LNCaP clone FGC (cell line): ENCODE measurements around the gene ATXN1.

Experiments used
- DNase-seq: peaks from one replicate; pipeline ENCODE4 v3.0.0-alpha.2; 2011; ENCODE audit warnings: low read depth
- H3K4me3 ChIP-seq: 2 replicates; pipeline ENCODE4 v1.5.1; 2011; ENCODE audit warnings: mild to moderate bottlenecking, low read depth, low read length, control low read depth
- CTCF ChIP-seq: IDR thresholded peaks from 2 replicates; pipeline ENCODE4 v1.5.1; 2012; ENCODE audit warnings: mild to moderate bottlenecking; ENCODE audit not compliant: control insufficient read depth, insufficient read depth; ENCODE audit errors: extremely low read depth

ATXN1 gene

GRCh38 chr6:16322666-16323312 lies 438.5 kb downstream of the ATXN1 start:
- TF ChIP-seq CTCF: no peak
- DNase-seq: no peak
- no peak overlapping the region for H3K4me3 ChIP-seq

- H3K4me3 ChIP-seq: no peak overlapping the region
- DNase-seq: no peak
These were observed 439.4 kb downstream of the ATXN1 start for GRCh38 chr6:16321826-16322225.

GRCh38 chr6:16321341-16321710 lies 439.9 kb downstream of the ATXN1 start:
- TF ChIP-seq CTCF: no peak
- no peak for DNase-seq
- H3K4me3 ChIP-seq: no peak overlapping the region

More at GRCh38 chr6:16321826-16322225, 439.4 kb downstream of the ATXN1 start:
- TF ChIP-seq CTCF: no peak

GRCh38 chr6:16320533-16321340 lies 440.5 kb downstream of the ATXN1 start:
- no peak for TF ChIP-seq CTCF
- no peak for DNase-seq
- no peak overlapping the region for H3K4me3 ChIP-seq

GRCh38 chr6:16319813-16320532 lies 441.3 kb downstream of the ATXN1 start:
- no peak for TF ChIP-seq CTCF
- DNase-seq: no peak
- H3K4me3 ChIP-seq: no peak overlapping the region

- no peak for DNase-seq
- no peak overlapping the region for H3K4me3 ChIP-seq
These were observed 442.1 kb downstream of the ATXN1 start for GRCh38 chr6:16318953-16319720.

More at GRCh38 chr6:16318953-16319720, 442.1 kb downstream of the ATXN1 start:
- TF ChIP-seq CTCF: no peak
